GM18868 (cell line): ENCODE measurements around the gene ZNF670.
"Not testable (repeated sequence)": the region's sequence is repeated elsewhere in the genome, so short reads cannot be mapped to it uniquely, and the experiment has no call there.

Experiments
- ATAC-seq: cut with Tn5 transposase; IDR thresholded peaks from one replicate; pipeline ENCODE4 v1.9.1; 2021; ENCODE audit warnings: mild to moderate bottlenecking, moderate library complexity; ENCODE audit not compliant: unreplicated experiment

Gene ZNF670

GRCh38 chr1:247047702-247048101 is 30.9 kb downstream of the ZNF670 start:
- no peak for ATAC-seq

DNA sequence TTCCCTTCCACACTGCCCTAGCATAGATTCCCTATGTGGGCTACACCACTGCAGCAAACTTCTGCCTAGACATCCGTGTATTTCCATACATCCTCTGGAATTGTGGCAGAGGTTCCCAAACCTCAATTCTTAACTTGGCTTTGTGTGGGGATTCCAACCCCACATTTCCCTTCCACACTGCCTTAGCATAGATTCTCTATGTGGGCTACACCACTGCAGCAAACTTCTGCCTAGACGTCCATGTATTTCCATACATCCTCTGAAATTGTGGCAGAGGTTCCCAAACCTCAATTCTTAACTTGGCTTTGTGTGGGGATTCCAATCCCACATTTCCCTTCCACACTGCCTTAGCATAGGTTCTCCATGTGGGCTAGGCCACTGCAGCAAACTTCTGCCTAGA is 31.4 kb downstream of the ZNF670 start:
- no peak for ATAC-seq

DNA sequence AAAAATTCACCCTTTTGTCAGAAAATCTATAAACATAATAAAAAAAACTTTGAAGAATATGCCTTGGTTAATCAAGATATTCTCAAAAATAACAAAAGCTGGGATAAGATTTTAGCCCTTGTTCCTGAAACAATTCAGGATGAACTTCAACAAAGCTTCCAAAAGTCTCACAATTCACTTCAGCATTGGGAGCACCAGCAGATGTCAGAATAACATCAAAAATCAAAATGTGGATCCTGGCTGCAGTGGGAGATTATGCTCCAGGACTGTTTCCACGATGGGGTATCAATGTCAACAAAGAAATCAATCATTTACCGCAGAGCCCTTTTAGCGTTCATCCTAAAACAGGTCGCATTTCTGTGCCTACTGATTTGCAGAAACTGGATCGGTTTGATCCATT is 35.2 kb downstream of the ZNF670 start:
- no peak for ATAC-seq

DNA sequence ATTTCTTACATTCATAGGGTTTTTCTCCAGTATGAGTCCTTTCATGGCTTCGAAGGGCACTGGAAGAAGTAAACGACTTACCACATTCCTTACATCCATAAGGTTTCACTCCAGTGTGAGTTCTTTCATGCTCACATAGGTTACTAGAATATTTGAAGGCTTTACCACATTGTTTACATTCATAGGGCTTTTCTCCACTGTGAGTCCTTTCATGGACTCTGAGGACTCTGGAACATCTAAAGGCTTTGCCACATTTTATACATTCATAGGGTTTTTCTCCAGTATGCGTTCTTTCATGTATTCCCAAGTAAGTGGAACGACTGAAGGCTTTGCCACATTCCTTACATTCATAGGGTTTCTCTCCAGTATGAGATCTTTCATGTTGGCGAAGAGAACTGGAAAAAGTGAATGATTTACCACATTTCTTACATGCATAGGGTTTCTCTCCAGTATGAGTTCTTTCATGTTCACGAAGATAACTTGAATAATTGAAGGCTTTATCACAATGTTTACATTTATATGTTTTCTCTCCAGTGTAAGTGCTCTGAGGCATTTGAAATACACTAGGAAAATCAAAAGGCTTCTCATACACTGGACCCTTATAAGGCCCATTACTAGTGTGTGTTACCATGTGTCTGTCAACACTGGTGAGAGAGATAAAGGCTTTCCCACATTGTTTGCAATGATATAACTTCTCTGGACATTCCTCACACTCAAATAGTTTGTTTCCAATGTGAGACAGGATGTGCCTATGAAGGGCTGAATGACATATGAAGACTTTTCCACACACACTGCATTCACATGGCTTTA is 40.9 kb downstream of the ZNF670 start:
- ATAC-seq: no peak

DNA sequence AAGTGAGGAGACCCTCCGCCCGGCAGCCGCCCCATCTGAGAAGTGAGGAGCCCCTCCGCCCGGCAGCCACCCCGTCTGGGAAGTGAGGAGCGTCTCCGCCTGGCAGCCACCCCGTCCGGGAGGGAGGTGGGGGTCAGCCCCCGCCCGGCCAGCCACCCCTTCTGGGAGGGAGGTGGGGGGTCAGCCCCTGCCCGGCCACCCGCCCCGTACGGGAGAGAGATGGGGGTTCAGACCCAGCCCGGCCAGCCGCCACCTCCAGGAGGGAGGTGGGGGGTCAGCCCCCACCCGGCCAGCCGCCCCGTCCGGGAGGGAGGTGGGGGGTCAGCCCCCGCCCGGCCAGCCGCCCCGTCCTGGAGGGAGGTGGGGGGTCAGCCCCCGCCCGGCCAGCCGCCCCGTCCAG is 46.3 kb downstream of the ZNF670 start:
- not testable (repeated sequence) for ATAC-seq
